PFSK-1 (cell line): Measurements from ENCODE around the gene PCSK9.

Experiments used
- FOXP2 ChIP-seq: optimal IDR thresholded peaks from 2 replicates; pipeline ENCODE3; 2011; ENCODE audit warnings: borderline replicate concordance, control low read depth, inconsistent platforms; ENCODE audit not compliant: insufficient read depth; ENCODE audit errors: extremely low read length, extremely low read depth
- POLR2AphosphoS5 ChIP-seq: IDR thresholded peaks from 2 replicates; pipeline ENCODE4 v1.6.1; 2012; ENCODE audit warnings: low read depth, mild to moderate bottlenecking, control low read depth, low read length, moderate library complexity
- SIN3A ChIP-seq: IDR thresholded peaks from 2 replicates; pipeline ENCODE4 v1.6.1; 2012; ENCODE audit warnings: mild to moderate bottlenecking, low read length, moderate library complexity, borderline replicate concordance; ENCODE audit not compliant: insufficient read depth
- TAF1 ChIP-seq: IDR thresholded peaks from 2 replicates; pipeline ENCODE4 v1.6.1; 2012; ENCODE audit warnings: low read length, control low read depth, borderline replicate concordance; ENCODE audit not compliant: insufficient read depth
- TF ChIP-seq, protein P1 (sequence below), 2 experiments: IDR thresholded peaks; 2 replicates each; pipeline versions ENCODE4 v1.6.1 to v1.8.0; 2011 to 2012; ENCODE audit warnings: low read depth in 2 of 2, low read length in 2 of 2, control low read depth in 1 of 2, inconsistent platforms in 1 of 2, mild to moderate bottlenecking in 1 of 2, moderate library complexity in 1 of 2; ENCODE audit not compliant: insufficient read depth in 1 of 2

The PCSK9 gene

DNA sequence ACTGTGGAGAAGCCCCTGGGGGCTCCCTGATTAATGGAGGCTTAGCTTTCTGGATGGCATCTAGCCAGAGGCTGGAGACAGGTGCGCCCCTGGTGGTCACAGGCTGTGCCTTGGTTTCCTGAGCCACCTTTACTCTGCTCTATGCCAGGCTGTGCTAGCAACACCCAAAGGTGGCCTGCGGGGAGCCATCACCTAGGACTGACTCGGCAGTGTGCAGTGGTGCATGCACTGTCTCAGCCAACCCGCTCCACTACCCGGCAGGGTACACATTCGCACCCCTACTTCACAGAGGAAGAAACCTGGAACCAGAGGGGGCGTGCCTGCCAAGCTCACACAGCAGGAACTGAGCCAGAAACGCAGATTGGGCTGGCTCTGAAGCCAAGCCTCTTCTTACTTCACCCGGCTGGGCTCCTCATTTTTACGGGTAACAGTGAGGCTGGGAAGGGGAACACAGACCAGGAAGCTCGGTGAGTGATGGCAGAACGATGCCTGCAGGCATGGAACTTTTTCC is 24.8 kb downstream of the PCSK9 start:
- TF ChIP-seq, protein P1, sequence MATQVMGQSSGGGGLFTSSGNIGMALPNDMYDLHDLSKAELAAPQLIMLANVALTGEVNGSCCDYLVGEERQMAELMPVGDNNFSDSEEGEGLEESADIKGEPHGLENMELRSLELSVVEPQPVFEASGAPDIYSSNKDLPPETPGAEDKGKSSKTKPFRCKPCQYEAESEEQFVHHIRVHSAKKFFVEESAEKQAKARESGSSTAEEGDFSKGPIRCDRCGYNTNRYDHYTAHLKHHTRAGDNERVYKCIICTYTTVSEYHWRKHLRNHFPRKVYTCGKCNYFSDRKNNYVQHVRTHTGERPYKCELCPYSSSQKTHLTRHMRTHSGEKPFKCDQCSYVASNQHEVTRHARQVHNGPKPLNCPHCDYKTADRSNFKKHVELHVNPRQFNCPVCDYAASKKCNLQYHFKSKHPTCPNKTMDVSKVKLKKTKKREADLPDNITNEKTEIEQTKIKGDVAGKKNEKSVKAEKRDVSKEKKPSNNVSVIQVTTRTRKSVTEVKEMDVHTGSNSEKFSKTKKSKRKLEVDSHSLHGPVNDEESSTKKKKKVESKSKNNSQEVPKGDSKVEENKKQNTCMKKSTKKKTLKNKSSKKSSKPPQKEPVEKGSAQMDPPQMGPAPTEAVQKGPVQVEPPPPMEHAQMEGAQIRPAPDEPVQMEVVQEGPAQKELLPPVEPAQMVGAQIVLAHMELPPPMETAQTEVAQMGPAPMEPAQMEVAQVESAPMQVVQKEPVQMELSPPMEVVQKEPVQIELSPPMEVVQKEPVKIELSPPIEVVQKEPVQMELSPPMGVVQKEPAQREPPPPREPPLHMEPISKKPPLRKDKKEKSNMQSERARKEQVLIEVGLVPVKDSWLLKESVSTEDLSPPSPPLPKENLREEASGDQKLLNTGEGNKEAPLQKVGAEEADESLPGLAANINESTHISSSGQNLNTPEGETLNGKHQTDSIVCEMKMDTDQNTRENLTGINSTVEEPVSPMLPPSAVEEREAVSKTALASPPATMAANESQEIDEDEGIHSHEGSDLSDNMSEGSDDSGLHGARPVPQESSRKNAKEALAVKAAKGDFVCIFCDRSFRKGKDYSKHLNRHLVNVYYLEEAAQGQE (IDR thresholded peaks at IDR 0.05; ENCODE audit: insufficient read depth in 1 of 2, low read depth in 2 of 2, low read length in 2 of 2) = no peak
- TF ChIP-seq POLR2AphosphoS5 (no peak), SIN3A (no peak), FOXP2 (no peak), TAF1 (no peak)

DNA sequence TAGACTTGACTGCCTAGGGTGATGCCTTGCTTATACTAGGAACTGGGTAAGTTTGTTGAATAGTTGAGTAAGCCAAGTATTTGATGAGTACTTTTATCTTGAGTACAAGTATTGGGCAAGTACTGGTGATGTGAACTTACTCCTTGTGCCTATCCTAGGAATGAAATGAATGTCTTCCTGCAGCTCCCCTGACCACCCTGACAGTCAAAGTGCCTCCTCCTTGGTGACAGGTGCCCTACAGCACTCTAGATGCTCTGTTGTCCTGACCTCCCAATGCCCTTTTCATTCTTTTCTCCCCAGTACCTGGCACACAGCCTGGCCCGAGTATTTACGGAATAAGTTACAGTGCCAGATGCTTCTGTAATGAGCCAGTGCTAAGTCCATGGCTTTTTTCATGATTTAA is 25.5 kb downstream of the PCSK9 start:
- TF ChIP-seq POLR2AphosphoS5 (no peak), SIN3A (no peak), TAF1 (no peak), FOXP2 (no peak)
- TF ChIP-seq, protein P1 (IDR thresholded peaks at IDR 0.05; ENCODE audit: insufficient read depth in 1 of 2, low read depth in 2 of 2, low read length in 2 of 2) = no peak

DNA sequence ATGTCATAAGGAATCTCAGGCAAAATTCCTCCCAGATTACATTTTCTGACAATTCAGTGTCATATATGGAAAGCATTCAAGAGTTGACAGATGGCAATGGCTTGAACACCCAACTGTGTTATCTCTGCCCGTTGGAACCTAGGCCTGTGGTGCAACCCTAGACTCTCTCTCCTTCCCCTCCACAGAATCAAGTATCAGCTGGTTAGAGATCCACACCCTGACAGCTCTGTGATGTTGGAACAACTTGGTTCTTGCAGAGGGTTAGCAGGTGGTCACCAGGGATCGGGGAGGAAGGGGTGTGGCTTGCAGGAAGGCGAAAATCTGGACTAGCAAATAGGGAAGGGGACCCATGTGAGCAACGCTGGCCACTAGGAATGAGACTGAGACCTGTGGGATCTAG is 26.3 kb downstream of the PCSK9 start:
- TF ChIP-seq, protein P1 (IDR thresholded peaks at IDR 0.05; ENCODE audit: insufficient read depth in 1 of 2, low read depth in 2 of 2, low read length in 2 of 2) = no peak
- TF ChIP-seq SIN3A (no peak), TAF1 (no peak), FOXP2 (no peak), POLR2AphosphoS5 (no peak)

DNA sequence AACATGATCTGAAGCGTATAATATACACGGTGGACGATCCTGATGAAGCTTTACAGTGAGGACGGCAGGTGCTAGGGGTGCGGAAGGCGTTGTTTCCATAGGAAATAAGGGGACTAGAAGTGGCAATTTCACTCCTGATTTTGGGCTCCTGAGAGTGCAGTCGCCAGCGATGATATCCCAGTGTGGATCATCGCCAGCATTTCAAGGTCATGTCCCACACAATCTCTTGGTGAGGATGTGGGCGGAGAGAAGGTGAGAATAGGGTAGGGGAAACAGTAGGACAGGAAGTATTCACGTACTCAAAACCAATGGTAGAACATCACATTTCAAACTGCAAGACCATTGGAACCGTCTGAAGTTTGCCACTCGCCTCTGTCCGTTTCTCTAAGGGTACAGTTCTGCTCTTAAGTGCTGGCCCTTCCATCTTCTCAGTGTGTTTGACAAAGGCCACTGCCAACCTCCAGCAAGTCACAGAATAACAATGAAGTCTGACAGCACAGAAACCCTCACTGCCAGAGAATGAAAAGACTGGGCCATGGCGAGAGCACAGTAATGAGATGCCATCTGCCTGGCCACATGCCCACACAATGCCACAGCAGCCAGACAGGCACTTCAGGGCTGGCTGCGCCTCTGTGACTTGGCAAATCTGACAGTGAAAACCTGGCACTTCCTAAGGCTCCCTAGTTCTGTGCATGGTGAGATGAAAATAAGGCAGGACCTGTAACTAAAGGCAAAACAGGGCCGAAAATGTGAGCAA is 27.9 kb downstream of the PCSK9 start:
- TF ChIP-seq POLR2AphosphoS5 (no peak), TAF1 (no peak), FOXP2 (no peak)
- TF ChIP-seq, protein P1 (IDR thresholded peaks at IDR 0.05; ENCODE audit: insufficient read depth in 1 of 2, low read depth in 2 of 2, low read length in 2 of 2) = no peak
